Retinal pigment epithelial cell (primary cell): ENCODE measurements around the gene GDF2.

Source experiments
- DNase-seq: peaks from one replicate; pipeline ENCODE4 v3.0.0-alpha.2; 2010; ENCODE audit warnings: low read depth
- H3K4me3 ChIP-seq: 2 replicates; pipeline ENCODE4 v1.5.1; 2011; ENCODE audit warnings: mild to moderate bottlenecking, low read length, control low read depth, moderate library complexity
- CTCF ChIP-seq: conservative IDR thresholded peaks from 2 replicates; pipeline ENCODE4 v1.5.1; 2011; ENCODE audit warnings: low read depth, low read length, control low read depth, inconsistent platforms

The GDF2 gene

GRCh38 chr10:47319784-47320183 is 2.5 kb upstream of the GDF2 start:
- H3K4me3 ChIP-seq, result no peak overlapping the region
- no peak for DNase-seq
- TF ChIP-seq CTCF, result no peak

- DNase-seq, result no peak
- no peak for TF ChIP-seq CTCF
- no peak overlapping the region for H3K4me3 ChIP-seq
Measured at GRCh38 chr10:47320812-47321211, 1.4 kb upstream of the GDF2 start.

GRCh38 chr10:47321521-47322195 is 596 bp upstream of the GDF2 start:
- DNase-seq, result no peak
- TF ChIP-seq CTCF, result no peak
- H3K4me3 ChIP-seq, result no peak overlapping the region

- no peak for TF ChIP-seq CTCF
- no peak for DNase-seq
- H3K4me3 ChIP-seq, result no peak overlapping the region
Measured at GRCh38 chr10:47323087-47323486, 833 bp downstream of the GDF2 start.

- DNase-seq, result no peak
- H3K4me3 ChIP-seq, result no peak overlapping the region
- TF ChIP-seq CTCF, result no peak
Measured at GRCh38 chr10:47323636-47324296, 1.5 kb downstream of the GDF2 start.

GRCh38 chr10:47325303-47326291 is 3.3 kb downstream of the GDF2 start:
- TF ChIP-seq CTCF, result no peak

More at GRCh38 chr10:47325303-47326291, 3.3 kb downstream of the GDF2 start:
- no peak overlapping the region for H3K4me3 ChIP-seq
- no peak for DNase-seq
